Measurements from ENCODE around the gene MYL11. TPM values are rescaled to one million over a fixed set of nuclear protein-coding genes. Genes with fewer than 3 reads are reported as not detected.
"Not testable (repeated sequence)": the region's sequence is repeated elsewhere in the genome, so short reads cannot be mapped to it uniquely, and the experiment has no call there.

Gene MYL11
- total RNA-seq, 1 experiment from 2014 or later: not detected

DNA sequence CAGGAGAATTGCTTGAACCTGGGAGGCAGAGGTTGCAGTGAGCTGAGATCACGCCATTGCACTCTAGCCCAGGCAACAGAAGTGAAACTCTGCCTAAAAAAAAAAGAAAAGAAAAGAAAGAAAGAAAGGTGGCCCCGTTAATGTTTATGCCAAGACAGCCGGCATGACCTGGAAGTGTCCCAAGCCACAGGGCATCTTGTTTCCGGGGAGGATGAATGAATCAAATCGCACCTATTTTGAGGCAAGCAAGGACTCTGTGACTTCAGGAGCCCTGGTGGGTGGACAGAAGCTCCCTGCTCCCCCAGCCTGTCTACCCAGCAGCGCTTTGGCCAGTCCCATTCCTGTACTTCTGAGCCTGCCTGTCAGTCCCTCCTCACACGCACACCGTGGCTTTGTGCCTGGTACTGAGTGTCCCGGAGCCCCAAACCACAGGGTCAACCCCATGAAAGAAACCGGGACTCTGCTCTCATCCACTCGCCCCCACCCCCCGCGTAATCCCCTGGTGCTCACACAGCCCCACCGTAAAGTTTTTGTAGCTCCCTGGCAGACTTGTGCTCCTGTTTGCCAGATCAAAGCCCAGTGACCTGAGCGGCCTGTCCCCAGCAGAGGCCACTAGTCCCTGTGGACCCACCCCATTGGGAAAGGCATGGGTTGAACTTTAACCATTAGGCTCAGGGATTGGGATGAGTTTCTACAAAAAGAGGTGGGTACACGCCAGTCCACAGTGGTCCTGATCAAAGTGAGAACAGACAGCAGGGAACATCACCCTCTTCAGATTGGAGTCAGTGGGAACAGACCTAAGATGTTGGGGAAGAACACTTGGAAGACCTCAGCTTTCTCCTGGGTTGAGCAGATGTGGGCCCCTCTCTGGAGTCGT is 38.8 kb upstream of the MYL11 start:
- no peak for TF ChIP-seq ZNF274 (IDR thresholded peaks at IDR 0.05; ENCODE audit: low read depth, low read length)
- TF ChIP-seq ELF1 (IDR thresholded peaks at IDR 0.05; ENCODE audit: borderline replicate concordance, low read depth): no peak
- no peak for TF ChIP-seq SIN3A (IDR thresholded peaks at IDR 0.05; ENCODE audit: low read depth)
- no peak for TF ChIP-seq JUND (IDR thresholded peaks at IDR 0.05)
- TF ChIP-seq, protein P1, sequence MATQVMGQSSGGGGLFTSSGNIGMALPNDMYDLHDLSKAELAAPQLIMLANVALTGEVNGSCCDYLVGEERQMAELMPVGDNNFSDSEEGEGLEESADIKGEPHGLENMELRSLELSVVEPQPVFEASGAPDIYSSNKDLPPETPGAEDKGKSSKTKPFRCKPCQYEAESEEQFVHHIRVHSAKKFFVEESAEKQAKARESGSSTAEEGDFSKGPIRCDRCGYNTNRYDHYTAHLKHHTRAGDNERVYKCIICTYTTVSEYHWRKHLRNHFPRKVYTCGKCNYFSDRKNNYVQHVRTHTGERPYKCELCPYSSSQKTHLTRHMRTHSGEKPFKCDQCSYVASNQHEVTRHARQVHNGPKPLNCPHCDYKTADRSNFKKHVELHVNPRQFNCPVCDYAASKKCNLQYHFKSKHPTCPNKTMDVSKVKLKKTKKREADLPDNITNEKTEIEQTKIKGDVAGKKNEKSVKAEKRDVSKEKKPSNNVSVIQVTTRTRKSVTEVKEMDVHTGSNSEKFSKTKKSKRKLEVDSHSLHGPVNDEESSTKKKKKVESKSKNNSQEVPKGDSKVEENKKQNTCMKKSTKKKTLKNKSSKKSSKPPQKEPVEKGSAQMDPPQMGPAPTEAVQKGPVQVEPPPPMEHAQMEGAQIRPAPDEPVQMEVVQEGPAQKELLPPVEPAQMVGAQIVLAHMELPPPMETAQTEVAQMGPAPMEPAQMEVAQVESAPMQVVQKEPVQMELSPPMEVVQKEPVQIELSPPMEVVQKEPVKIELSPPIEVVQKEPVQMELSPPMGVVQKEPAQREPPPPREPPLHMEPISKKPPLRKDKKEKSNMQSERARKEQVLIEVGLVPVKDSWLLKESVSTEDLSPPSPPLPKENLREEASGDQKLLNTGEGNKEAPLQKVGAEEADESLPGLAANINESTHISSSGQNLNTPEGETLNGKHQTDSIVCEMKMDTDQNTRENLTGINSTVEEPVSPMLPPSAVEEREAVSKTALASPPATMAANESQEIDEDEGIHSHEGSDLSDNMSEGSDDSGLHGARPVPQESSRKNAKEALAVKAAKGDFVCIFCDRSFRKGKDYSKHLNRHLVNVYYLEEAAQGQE (IDR thresholded peaks at IDR 0.05; ENCODE audit: low read depth): no peak
- no peak for TF ChIP-seq ZFX (IDR thresholded peaks at IDR 0.05)
- no peak for TF ChIP-seq YY1 (IDR thresholded peaks at IDR 0.05; ENCODE audit: extremely low read depth, insufficient replicate concordance, low read depth, low read length)
- no peak for TF ChIP-seq SRF (IDR thresholded peaks at IDR 0.05; ENCODE audit: low read depth)
- TF ChIP-seq RAD21 (IDR thresholded peaks at IDR 0.05; ENCODE audit: low read depth): no peak
- Histone ChIP-seq H3K27me3 (ENCODE audit: insufficient read depth, low read length) (no peaks in the 10 kb centered on the region), H3K79me2 (ENCODE audit: insufficient read depth, low read length) (peaks cover 5% of the 10 kb centered on the region), H3K4me2 (ENCODE audit: low read length) (peak overlapping the region; percentile 70), H3K9me2 (ENCODE audit: insufficient read depth) (no peaks in the 10 kb centered on the region), H3K9ac (ENCODE audit: low read length) (peak overlapping the region; percentile 70), H3K9me3 (ENCODE audit: control insufficient read depth in 1 of 2, insufficient read depth in 1 of 2, low read depth in 1 of 2, low read length in 2 of 2) (no peaks in the 10 kb centered on the region), H2AFZ (ENCODE audit: low read depth, low read length, poor library complexity, severe bottlenecking) (no peak overlapping the region), H3K27ac (ENCODE audit: low read depth, low read length) (peak overlapping the region; percentile 92), H3K36me3 (ENCODE audit: control insufficient read depth in 1 of 2, insufficient read depth in 2 of 2, low read length in 2 of 2) (no peaks in the 10 kb centered on the region), H3K4me1 (ENCODE audit: control insufficient read depth in 1 of 2, insufficient read depth in 2 of 2, low read length in 2 of 2) (peaks cover 8 to 10% of the 10 kb centered on the region in 2 experiments; a peak in 3 of 4 replicates), H4K20me1 (ENCODE audit: insufficient read depth) (no peaks in the 10 kb centered on the region), H3K4me3 (replicated peaks in 1 of 2; ENCODE audit: low read depth in 1 of 2, low read length in 2 of 2) (peak overlapping the region; percentile 35 to 63)
- intact Hi-C loops (cut with micrococcal nuclease): no loop called here
- ChIA-PET RAD21 (ENCODE audit: low non-redundant PET in 1 of 2, low total read pairs in 2 of 2, uncharacterized antibody in 2 of 2, unreplicated experiment in 2 of 2) (no interaction called here), CTCF (interaction anchor here (1.1 kb wide), 2 partner anchors 35 to 223 kb away, joined by 3 to 4 read pairs; partner anchors contain the start of gene TBC1D10B), POLR2A (interaction anchor here (1.2 to 1.3 kb wide), 2 partner anchors 35 to 72 kb away, joined by 5 read pairs; partner anchors contain the start of genes TBC1D10B and ZNF771)
- DNase-seq (ENCODE audit: low read depth, low spot score) (no peak), ATAC-seq (no peak)
- BruUV-seq (replicated peaks): TSS peak; percentile 77

DNA sequence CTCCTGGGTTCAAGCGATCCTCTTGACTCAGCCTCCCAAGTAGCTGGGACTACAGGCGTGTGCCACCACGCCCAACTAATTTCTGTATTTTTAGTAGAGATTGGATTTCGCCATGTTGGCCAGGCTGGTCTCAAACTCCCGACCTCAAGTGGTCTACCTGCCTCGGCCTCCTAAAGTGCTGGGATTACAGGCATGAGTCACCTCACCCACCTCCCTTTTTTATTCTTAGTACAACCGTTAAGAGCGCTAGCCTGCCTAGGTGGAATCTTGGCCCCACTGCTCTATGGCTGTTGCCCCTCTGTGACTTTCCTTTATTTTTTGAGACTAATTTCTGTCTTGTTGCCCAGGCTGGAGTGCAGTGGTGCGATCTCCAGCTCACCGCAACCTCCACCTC is 36.6 kb upstream of the MYL11 start:
- H3K79me2 ChIP-seq (ENCODE audit: insufficient read depth, low read length); H3K9ac ChIP-seq (ENCODE audit: low read length); H3K27ac ChIP-seq (ENCODE audit: low read depth, low read length); DNase-seq (ENCODE audit: low read depth, low spot score); H3K4me3 ChIP-seq (replicated peaks in 1 of 2; ENCODE audit: low read depth in 1 of 2, low read length in 2 of 2); H2AFZ ChIP-seq (ENCODE audit: low read depth, low read length, poor library complexity, severe bottlenecking); H3K36me3 ChIP-seq (ENCODE audit: control insufficient read depth in 1 of 2, insufficient read depth in 2 of 2, low read length in 2 of 2); H3K4me2 ChIP-seq (ENCODE audit: low read length); ATAC-seq; POLR2A ChIA-PET; RAD21 ChIA-PET (ENCODE audit: low non-redundant PET in 1 of 2, low total read pairs in 2 of 2, uncharacterized antibody in 2 of 2, unreplicated experiment in 2 of 2); H3K9me3 ChIP-seq (ENCODE audit: control insufficient read depth in 1 of 2, insufficient read depth in 1 of 2, low read depth in 1 of 2, low read length in 2 of 2); intact Hi-C loops (cut with micrococcal nuclease); H4K20me1 ChIP-seq (ENCODE audit: insufficient read depth); H3K9me2 ChIP-seq (ENCODE audit: insufficient read depth); CTCF ChIA-PET; BruUV-seq (replicated peaks); H3K27me3 ChIP-seq (ENCODE audit: insufficient read depth, low read length): not testable (repeated sequence)
- peaks cover 8 to 10% of the 10 kb centered on the region in 2 experiments; a peak in 3 of 4 replicates for H3K4me1 ChIP-seq (ENCODE audit: control insufficient read depth in 1 of 2, insufficient read depth in 2 of 2, low read length in 2 of 2)

DNA sequence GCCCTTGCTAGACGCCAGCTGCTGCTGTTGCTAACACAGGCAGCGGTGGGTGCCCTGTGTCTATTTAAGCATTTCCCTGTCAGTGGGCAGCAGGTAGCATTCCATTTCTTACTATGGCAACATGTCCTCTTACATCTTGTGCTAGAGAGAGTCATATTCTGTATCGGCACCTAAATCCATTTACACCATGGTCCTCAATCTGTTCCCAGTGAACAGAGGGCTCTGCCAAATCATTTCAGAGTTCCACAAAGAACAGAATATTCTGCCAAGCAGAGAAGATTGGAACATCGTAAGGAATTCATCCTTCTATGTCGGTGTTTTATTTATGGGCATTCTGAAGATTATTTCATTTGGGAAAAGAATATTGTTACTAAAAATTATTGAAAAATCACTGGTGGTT is 35.9 kb upstream of the MYL11 start:
- H3K9me2 ChIP-seq (ENCODE audit: insufficient read depth); H3K27ac ChIP-seq (ENCODE audit: low read depth, low read length); H3K4me3 ChIP-seq (replicated peaks in 1 of 2; ENCODE audit: low read depth in 1 of 2, low read length in 2 of 2); BruUV-seq (replicated peaks); H2AFZ ChIP-seq (ENCODE audit: low read depth, low read length, poor library complexity, severe bottlenecking); intact Hi-C loops (cut with micrococcal nuclease); H3K79me2 ChIP-seq (ENCODE audit: insufficient read depth, low read length); RAD21 ChIA-PET (ENCODE audit: low non-redundant PET in 1 of 2, low total read pairs in 2 of 2, uncharacterized antibody in 2 of 2, unreplicated experiment in 2 of 2); H4K20me1 ChIP-seq (ENCODE audit: insufficient read depth); H3K36me3 ChIP-seq (ENCODE audit: control insufficient read depth in 1 of 2, insufficient read depth in 2 of 2, low read length in 2 of 2); H3K27me3 ChIP-seq (ENCODE audit: insufficient read depth, low read length); H3K9ac ChIP-seq (ENCODE audit: low read length); ATAC-seq; POLR2A ChIA-PET; H3K4me2 ChIP-seq (ENCODE audit: low read length); CTCF ChIA-PET; H3K9me3 ChIP-seq (ENCODE audit: control insufficient read depth in 1 of 2, insufficient read depth in 1 of 2, low read depth in 1 of 2, low read length in 2 of 2); DNase-seq (ENCODE audit: low read depth, low spot score): not testable (repeated sequence)
- peaks cover 8 to 10% of the 10 kb centered on the region in 2 experiments; a peak in 3 of 4 replicates for H3K4me1 ChIP-seq (ENCODE audit: control insufficient read depth in 1 of 2, insufficient read depth in 2 of 2, low read length in 2 of 2)
